Measurements from ENCODE around the gene DPP4.

Gene DPP4

GRCh38 chr2:162073888-162074631 lies at the start of gene DPP4:
Gene DPP4 (minus strand): TSS chr2:162074215. CDS start chr2:162073981, 234 bp downstream.
- Mint-ChIP-seq H3K4me3 (peak within 1 kb of the TSS; percentile 84), H3K27ac (no peak within 1 kb of the TSS), H3K4me1 (peaks cover 15% of the 10 kb centered on the region), H3K36me3 (ENCODE audit: low read depth) (no peaks in the 10 kb centered on the region), H3K27me3 (ENCODE audit: low read depth, poor library complexity) (peaks cover 64% of the 10 kb centered on the region), H3K9me3 (peaks cover 15% of the 10 kb centered on the region)
- DNase-seq, result peak; percentile 71
- TF ChIP-seq CTCF (IDR thresholded peaks at IDR 0.05), result no peak

- peaks cover 16% of the 10 kb centered on the region for H3K9me3 Mint-ChIP-seq
- H3K27ac Mint-ChIP-seq, result no peak overlapping the region
- no peaks in the 10 kb centered on the region for H3K36me3 Mint-ChIP-seq (ENCODE audit: low read depth)
- H3K4me1 Mint-ChIP-seq, result no peaks in the 10 kb centered on the region
- H3K27me3 Mint-ChIP-seq (ENCODE audit: low read depth, poor library complexity), result no peaks in the 10 kb centered on the region
- no peak for TF ChIP-seq CTCF (IDR thresholded peaks at IDR 0.05)
- DNase-seq, result no peak
- H3K4me3 Mint-ChIP-seq, result no peak overlapping the region
Observed at GRCh38 chr2:162118166-162119031, 44.4 kb upstream of the DPP4 start.

GRCh38 chr2:162116352-162116751 lies 42.3 kb upstream of the DPP4 start:
- H3K36me3 Mint-ChIP-seq (ENCODE audit: low read depth), result no peaks in the 10 kb centered on the region
- H3K4me1 Mint-ChIP-seq, result no peaks in the 10 kb centered on the region
- H3K9me3 Mint-ChIP-seq, result peaks cover 16% of the 10 kb centered on the region
- no peak for DNase-seq
- no peaks in the 10 kb centered on the region for H3K27me3 Mint-ChIP-seq (ENCODE audit: low read depth, poor library complexity)
- H3K27ac Mint-ChIP-seq, result no peak overlapping the region
- TF ChIP-seq CTCF (IDR thresholded peaks at IDR 0.05), result no peak
- no peak overlapping the region for H3K4me3 Mint-ChIP-seq

GRCh38 chr2:162115076-162115475 lies 41.1 kb upstream of the DPP4 start:
- no peaks in the 10 kb centered on the region for H3K4me1 Mint-ChIP-seq
- TF ChIP-seq CTCF (IDR thresholded peaks at IDR 0.05), result no peak
- H3K36me3 Mint-ChIP-seq (ENCODE audit: low read depth), result no peaks in the 10 kb centered on the region
- H3K27ac Mint-ChIP-seq, result no peak overlapping the region
- H3K27me3 Mint-ChIP-seq (ENCODE audit: low read depth, poor library complexity), result no peaks in the 10 kb centered on the region
- peaks cover 16% of the 10 kb centered on the region for H3K9me3 Mint-ChIP-seq
- no peak overlapping the region for H3K4me3 Mint-ChIP-seq
- DNase-seq, result no peak

- Mint-ChIP-seq H3K9me3 (peaks cover 16% of the 10 kb centered on the region), H3K4me1 (no peaks in the 10 kb centered on the region), H3K36me3 (ENCODE audit: low read depth) (no peaks in the 10 kb centered on the region), H3K27ac (no peak overlapping the region), H3K27me3 (ENCODE audit: low read depth, poor library complexity) (no peaks in the 10 kb centered on the region), H3K4me3 (no peak overlapping the region)
- no peak for DNase-seq
- TF ChIP-seq CTCF (IDR thresholded peaks at IDR 0.05), result no peak
Observed at GRCh38 chr2:162114271-162114670, 40.3 kb upstream of the DPP4 start.
